A549 (cell line): ENCODE data around the gene ARHGAP25.

Experiments
- EHMT2 ChIP-seq: fragments of 200-600 bp; sonication (generic); IDR thresholded peaks from 2 replicates; pipeline ENCODE4 v1.6.1; 2016; ENCODE audit warnings: antibody characterized with exemption, low read depth, mild to moderate bottlenecking, moderate library complexity
- POLR2A ChIP-seq: IDR thresholded peaks from 2 replicates; pipeline ENCODE4 v1.6.1; 2012; ENCODE audit warnings: mild to moderate bottlenecking, low read length
- SMC3 ChIP-seq: fragments of >200 bp; sonication (Bioruptor Twin); formaldehyde crosslinking; IDR thresholded peaks from 3 replicates; pipeline ENCODE4 v1.6.1; 2018; ENCODE audit warnings: inconsistent platforms
- TF ChIP-seq, protein P1 (sequence below): fragments of >200 bp; sonication (Bioruptor Twin); formaldehyde crosslinking; IDR thresholded peaks from 3 replicates; pipeline ENCODE4 v1.5.1; 2016
- TF ChIP-seq, protein P2 (sequence below): fragments of 200-600 bp; sonication (generic); IDR thresholded peaks from 2 replicates; pipeline ENCODE4 v1.6.1; 2016; ENCODE audit warnings: antibody characterized with exemption, mild to moderate bottlenecking, moderate library complexity
- TF ChIP-seq, protein P3 (sequence below): fragments of 450-650 bp; IDR thresholded peaks from 2 replicates; pipeline ENCODE4 v1.6.1; 2014; ENCODE audit warnings: antibody characterized with exemption

DNA sequence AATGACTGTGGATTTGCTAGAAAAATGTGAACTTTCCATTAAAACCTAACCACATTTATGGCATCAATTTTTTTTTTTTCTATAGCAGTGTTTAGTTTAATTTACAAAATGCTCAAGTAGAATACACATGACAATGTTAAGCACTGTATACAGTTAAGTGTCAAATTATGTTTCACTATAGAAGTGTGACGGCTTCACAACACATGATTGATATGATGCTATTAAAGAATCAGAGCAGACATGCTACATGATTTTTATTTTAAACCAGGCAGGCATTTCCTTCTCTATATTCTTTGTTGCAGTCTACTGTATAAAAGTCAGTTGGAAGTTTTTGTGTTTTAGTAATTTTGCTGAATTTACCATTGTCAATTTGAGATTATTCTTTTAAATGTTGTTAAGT lies 47.6 kb upstream of the ARHGAP25 start:
- no peak for TF ChIP-seq POLR2A
- TF ChIP-seq EHMT2: no peak
- TF ChIP-seq, protein P1, sequence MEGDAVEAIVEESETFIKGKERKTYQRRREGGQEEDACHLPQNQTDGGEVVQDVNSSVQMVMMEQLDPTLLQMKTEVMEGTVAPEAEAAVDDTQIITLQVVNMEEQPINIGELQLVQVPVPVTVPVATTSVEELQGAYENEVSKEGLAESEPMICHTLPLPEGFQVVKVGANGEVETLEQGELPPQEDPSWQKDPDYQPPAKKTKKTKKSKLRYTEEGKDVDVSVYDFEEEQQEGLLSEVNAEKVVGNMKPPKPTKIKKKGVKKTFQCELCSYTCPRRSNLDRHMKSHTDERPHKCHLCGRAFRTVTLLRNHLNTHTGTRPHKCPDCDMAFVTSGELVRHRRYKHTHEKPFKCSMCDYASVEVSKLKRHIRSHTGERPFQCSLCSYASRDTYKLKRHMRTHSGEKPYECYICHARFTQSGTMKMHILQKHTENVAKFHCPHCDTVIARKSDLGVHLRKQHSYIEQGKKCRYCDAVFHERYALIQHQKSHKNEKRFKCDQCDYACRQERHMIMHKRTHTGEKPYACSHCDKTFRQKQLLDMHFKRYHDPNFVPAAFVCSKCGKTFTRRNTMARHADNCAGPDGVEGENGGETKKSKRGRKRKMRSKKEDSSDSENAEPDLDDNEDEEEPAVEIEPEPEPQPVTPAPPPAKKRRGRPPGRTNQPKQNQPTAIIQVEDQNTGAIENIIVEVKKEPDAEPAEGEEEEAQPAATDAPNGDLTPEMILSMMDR: no peak
- TF ChIP-seq, protein P2, sequence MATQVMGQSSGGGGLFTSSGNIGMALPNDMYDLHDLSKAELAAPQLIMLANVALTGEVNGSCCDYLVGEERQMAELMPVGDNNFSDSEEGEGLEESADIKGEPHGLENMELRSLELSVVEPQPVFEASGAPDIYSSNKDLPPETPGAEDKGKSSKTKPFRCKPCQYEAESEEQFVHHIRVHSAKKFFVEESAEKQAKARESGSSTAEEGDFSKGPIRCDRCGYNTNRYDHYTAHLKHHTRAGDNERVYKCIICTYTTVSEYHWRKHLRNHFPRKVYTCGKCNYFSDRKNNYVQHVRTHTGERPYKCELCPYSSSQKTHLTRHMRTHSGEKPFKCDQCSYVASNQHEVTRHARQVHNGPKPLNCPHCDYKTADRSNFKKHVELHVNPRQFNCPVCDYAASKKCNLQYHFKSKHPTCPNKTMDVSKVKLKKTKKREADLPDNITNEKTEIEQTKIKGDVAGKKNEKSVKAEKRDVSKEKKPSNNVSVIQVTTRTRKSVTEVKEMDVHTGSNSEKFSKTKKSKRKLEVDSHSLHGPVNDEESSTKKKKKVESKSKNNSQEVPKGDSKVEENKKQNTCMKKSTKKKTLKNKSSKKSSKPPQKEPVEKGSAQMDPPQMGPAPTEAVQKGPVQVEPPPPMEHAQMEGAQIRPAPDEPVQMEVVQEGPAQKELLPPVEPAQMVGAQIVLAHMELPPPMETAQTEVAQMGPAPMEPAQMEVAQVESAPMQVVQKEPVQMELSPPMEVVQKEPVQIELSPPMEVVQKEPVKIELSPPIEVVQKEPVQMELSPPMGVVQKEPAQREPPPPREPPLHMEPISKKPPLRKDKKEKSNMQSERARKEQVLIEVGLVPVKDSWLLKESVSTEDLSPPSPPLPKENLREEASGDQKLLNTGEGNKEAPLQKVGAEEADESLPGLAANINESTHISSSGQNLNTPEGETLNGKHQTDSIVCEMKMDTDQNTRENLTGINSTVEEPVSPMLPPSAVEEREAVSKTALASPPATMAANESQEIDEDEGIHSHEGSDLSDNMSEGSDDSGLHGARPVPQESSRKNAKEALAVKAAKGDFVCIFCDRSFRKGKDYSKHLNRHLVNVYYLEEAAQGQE: no peak
- no peak for TF ChIP-seq SMC3
- TF ChIP-seq, protein P3, sequence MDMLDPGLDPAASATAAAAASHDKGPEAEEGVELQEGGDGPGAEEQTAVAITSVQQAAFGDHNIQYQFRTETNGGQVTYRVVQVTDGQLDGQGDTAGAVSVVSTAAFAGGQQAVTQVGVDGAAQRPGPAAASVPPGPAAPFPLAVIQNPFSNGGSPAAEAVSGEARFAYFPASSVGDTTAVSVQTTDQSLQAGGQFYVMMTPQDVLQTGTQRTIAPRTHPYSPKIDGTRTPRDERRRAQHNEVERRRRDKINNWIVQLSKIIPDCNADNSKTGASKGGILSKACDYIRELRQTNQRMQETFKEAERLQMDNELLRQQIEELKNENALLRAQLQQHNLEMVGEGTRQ: no peak
